ENCODE data around the gene NUP214. TPM values are rescaled to one million over a fixed set of nuclear protein-coding genes. Genes with fewer than 3 reads are reported as not detected.

Gene NUP214
- total RNA-seq, 1 donor from 2014 or later, result 37.2 TPM

GRCh38 chr9:131273146-131273855 lies 147.9 kb downstream of the NUP214 start:
- DNase-seq (ENCODE audit: low read depth), result no peak
- H3K4me3 ChIP-seq (ENCODE audit: low read depth, low read length), result no peak overlapping the region
- TF ChIP-seq CTCF (conservative IDR thresholded peaks at IDR 0.05; ENCODE audit: low read depth, low read length), result no peak

GRCh38 chr9:131273856-131274673 lies 148.7 kb downstream of the NUP214 start:
- no peak overlapping the region for H3K4me3 ChIP-seq (ENCODE audit: low read depth, low read length)
- DNase-seq (ENCODE audit: low read depth), result no peak
- no peak for TF ChIP-seq CTCF (conservative IDR thresholded peaks at IDR 0.05; ENCODE audit: low read depth, low read length)

- DNase-seq (ENCODE audit: low read depth), result no peak
- no peak overlapping the region for H3K4me3 ChIP-seq (ENCODE audit: low read depth, low read length)
- no peak for TF ChIP-seq CTCF (conservative IDR thresholded peaks at IDR 0.05; ENCODE audit: low read depth, low read length)
Observed at GRCh38 chr9:131274674-131275331, 149.4 kb downstream of the NUP214 start.

- no peak for DNase-seq (ENCODE audit: low read depth)
- no peak for TF ChIP-seq CTCF (conservative IDR thresholded peaks at IDR 0.05; ENCODE audit: low read depth, low read length)
- H3K4me3 ChIP-seq (ENCODE audit: low read depth, low read length), result no peak overlapping the region
Observed at GRCh38 chr9:131275332-131276093, 150.1 kb downstream of the NUP214 start.

- TF ChIP-seq CTCF (conservative IDR thresholded peaks at IDR 0.05; ENCODE audit: low read depth, low read length), result no peak
- peak within 1 kb of the TSS; percentile 48 for H3K4me3 ChIP-seq (ENCODE audit: low read depth, low read length)
- no peak for DNase-seq (ENCODE audit: low read depth)
Observed at GRCh38 chr9:131276094-131276888, 150.9 kb downstream of the NUP214 start, which contains the start of gene FAM78A. Gene FAM78A, minus strand, starts transcription at chr9:131276510. Its CDS starts 331 bp downstream, at chr9:131276179.

- TF ChIP-seq CTCF (conservative IDR thresholded peaks at IDR 0.05; ENCODE audit: low read depth, low read length), result no peak
- no peak for DNase-seq (ENCODE audit: low read depth)
- H3K4me3 ChIP-seq (ENCODE audit: low read depth, low read length), result peak overlapping the region; percentile 48
Observed at GRCh38 chr9:131276891-131277286, 151.5 kb downstream of the NUP214 start.
